ENCODE results near the gene ACTR5.

ACTR5 gene

GRCh38 chr20:38729767-38730166 is 18.5 kb upstream of the ACTR5 start:
- no peak for DNase-seq

GRCh38 chr20:38730167-38730988 is 17.9 kb upstream of the ACTR5 start:
- no peak for DNase-seq

- DNase-seq = peak; percentile 43
Measured at GRCh38 chr20:38730989-38731737, 17.1 kb upstream of the ACTR5 start.

GRCh38 chr20:38731738-38732113 is 16.5 kb upstream of the ACTR5 start:
- DNase-seq = no peak

- no peak for DNase-seq
Measured at GRCh38 chr20:38732981-38733380, 15.3 kb upstream of the ACTR5 start.

GRCh38 chr20:38735172-38735571 is 13.1 kb upstream of the ACTR5 start:
- DNase-seq = no peak

- no peak for DNase-seq
Measured at GRCh38 chr20:38737887-38738286, 10.4 kb upstream of the ACTR5 start.

- no peak for DNase-seq
Measured at GRCh38 chr20:38745757-38746156, 2.5 kb upstream of the ACTR5 start.

- DNase-seq = no peak
Measured at GRCh38 chr20:38747495-38748096, 664 bp upstream of the ACTR5 start.

GRCh38 chr20:38748861-38749149 is 545 bp downstream of the ACTR5 start:
- no peak for DNase-seq

- DNase-seq = peak; percentile 40
Measured at GRCh38 chr20:38751360-38751976, 3.2 kb downstream of the ACTR5 start.

- no peak for DNase-seq
Measured at GRCh38 chr20:38752029-38752428, 3.8 kb downstream of the ACTR5 start.

- DNase-seq = no peak
Measured at GRCh38 chr20:38754924-38755323, 6.7 kb downstream of the ACTR5 start.

GRCh38 chr20:38755324-38755910 is 7.2 kb downstream of the ACTR5 start:
- DNase-seq = no peak

GRCh38 chr20:38757145-38757775 is 9.0 kb downstream of the ACTR5 start:
- DNase-seq = no peak

GRCh38 chr20:38759106-38759505 is 10.8 kb downstream of the ACTR5 start:
- DNase-seq = no peak

- no peak for DNase-seq
Measured at GRCh38 chr20:38760978-38761377, 12.7 kb downstream of the ACTR5 start.

- DNase-seq = no peak
Measured at GRCh38 chr20:38762174-38762573, 13.9 kb downstream of the ACTR5 start.

GRCh38 chr20:38763616-38764015 is 15.4 kb downstream of the ACTR5 start:
- DNase-seq = no peak

- DNase-seq = peak; percentile 58
Measured at GRCh38 chr20:38764567-38765318, 16.5 kb downstream of the ACTR5 start.

- no peak for DNase-seq
Measured at GRCh38 chr20:38766071-38766470, 17.8 kb downstream of the ACTR5 start.
